Measurements from ENCODE around the gene BLMH.

- TF ChIP-seq CTCF (conservative IDR thresholded peaks at IDR 0.05; ENCODE audit: low read depth in 2 of 2) (no peak), EZH2phosphoT487 (IDR thresholded peaks at IDR 0.05; ENCODE audit: unreplicated experiment) (no peak), EZH2 (IDR thresholded peaks at IDR 0.05; ENCODE audit: low read depth, unreplicated experiment) (no peak), POLR2AphosphoS5 (IDR thresholded peaks at IDR 0.05; ENCODE audit: low read depth) (no peak), ETS1 (IDR thresholded peaks at IDR 0.05) (no peak), CREB1 (CRISPR knock-in tag; IDR thresholded peaks at IDR 0.05; ENCODE audit: low read depth) (no peak), REST (IDR thresholded peaks at IDR 0.05; ENCODE audit: unreplicated experiment) (no peak), ZNF331 (CRISPR knock-in tag; IDR thresholded peaks at IDR 0.05; ENCODE audit: low read depth) (no peak), JUNB (IDR thresholded peaks at IDR 0.05; ENCODE audit: unreplicated experiment) (no peak), ZNF114 (CRISPR knock-in tag; IDR thresholded peaks at IDR 0.05) (no peak), ZNF462 (CRISPR knock-in tag; IDR thresholded peaks at IDR 0.05) (no peak), STAT1 (IDR thresholded peaks at IDR 0.05; ENCODE audit: unreplicated experiment) (no peak)
Measured at GRCh38 chr17:30296499-30297080, 4.8 kb upstream of the BLMH start.
